ENCODE data around the gene PTH2.

DNA sequence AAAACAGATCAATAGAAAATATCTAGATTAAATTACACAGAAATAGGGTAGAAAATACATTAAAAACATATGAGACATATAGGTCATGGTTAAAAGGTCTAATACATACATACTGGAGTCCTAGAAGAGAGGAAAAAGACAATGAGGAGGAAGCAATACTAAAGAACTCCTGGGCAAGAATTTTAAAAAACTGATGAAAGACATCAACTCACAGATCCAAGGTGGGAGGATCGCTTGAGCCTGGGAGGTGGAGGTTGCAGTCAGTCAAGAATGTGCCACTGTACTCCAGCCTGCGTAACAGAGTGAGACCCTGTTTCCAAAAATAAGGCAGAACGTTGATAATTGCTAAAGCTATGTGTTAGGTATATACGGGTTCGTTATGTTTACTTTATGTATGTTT, 40.6 kb downstream of the PTH2 start:
- TF ChIP-seq EZH2 (IDR thresholded peaks at IDR 0.05; ENCODE audit: low read length), result no peak
- TF ChIP-seq, protein P1, sequence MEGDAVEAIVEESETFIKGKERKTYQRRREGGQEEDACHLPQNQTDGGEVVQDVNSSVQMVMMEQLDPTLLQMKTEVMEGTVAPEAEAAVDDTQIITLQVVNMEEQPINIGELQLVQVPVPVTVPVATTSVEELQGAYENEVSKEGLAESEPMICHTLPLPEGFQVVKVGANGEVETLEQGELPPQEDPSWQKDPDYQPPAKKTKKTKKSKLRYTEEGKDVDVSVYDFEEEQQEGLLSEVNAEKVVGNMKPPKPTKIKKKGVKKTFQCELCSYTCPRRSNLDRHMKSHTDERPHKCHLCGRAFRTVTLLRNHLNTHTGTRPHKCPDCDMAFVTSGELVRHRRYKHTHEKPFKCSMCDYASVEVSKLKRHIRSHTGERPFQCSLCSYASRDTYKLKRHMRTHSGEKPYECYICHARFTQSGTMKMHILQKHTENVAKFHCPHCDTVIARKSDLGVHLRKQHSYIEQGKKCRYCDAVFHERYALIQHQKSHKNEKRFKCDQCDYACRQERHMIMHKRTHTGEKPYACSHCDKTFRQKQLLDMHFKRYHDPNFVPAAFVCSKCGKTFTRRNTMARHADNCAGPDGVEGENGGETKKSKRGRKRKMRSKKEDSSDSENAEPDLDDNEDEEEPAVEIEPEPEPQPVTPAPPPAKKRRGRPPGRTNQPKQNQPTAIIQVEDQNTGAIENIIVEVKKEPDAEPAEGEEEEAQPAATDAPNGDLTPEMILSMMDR (optimal IDR thresholded peaks at IDR 0.05 in 1 of 3, IDR thresholded peaks at IDR 0.05 in 1 of 3, conservative IDR thresholded peaks at IDR 0.05 in 1 of 3; ENCODE audit: extremely low read depth in 1 of 3, insufficient read depth in 2 of 3, low read length in 3 of 3), result no peak

Measured in keratinocyte (primary cell).